GM19043 (cell line): Measurements from ENCODE around the gene CDK5RAP2.
"Not testable (repeated sequence)": the region's sequence is repeated elsewhere in the genome, so short reads cannot be mapped to it uniquely, and the experiment has no call there.

Experiments
- ATAC-seq: cut with Tn5 transposase; IDR thresholded peaks from one replicate; pipeline ENCODE4 v1.9.1; 2021; ENCODE audit warnings: low read depth; ENCODE audit not compliant: unreplicated experiment

The CDK5RAP2 gene

GRCh38 chr9:120522032-120522431 is 57.9 kb downstream of the CDK5RAP2 start:
- no peak for ATAC-seq

- no peak for ATAC-seq
Observed at GRCh38 chr9:120521101-120521500, 58.9 kb downstream of the CDK5RAP2 start.

DNA sequence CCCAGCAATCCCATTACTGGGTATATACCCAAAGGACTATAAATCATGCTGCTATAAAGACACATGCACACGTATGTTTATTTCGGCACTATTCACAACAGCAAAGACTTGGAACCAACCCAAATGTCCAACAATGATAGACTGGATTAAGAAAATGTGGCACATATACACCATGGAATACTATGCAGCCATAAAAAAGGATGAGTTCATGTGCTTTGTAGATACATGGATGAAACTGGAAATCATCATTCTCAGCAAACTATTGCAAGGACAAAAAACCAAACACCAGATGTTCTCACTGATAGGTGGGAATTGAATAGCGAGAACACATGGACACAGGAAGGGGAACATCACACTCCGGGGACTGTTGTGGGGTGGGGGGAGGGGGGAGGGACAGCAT is 64.0 kb downstream of the CDK5RAP2 start:
- not testable (repeated sequence) for ATAC-seq

DNA sequence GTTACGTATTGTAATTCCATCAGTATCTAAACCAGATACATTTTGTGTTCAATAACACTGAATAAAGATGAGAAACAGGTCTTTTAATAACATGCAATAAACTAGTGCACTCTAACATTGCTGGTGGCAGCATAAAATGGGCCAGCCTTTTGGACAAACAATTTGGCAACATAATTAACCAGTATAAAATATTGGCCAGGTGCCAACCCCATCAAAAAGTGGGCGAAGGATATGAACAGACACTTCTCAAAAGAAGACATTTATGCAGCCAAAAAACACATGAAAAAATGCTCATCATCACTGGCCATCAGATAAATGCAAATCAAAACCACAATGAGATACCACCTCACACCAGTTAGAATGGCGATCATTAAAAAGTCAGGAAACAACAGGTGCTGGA is 64.5 kb downstream of the CDK5RAP2 start:
- not testable (repeated sequence) for ATAC-seq

DNA sequence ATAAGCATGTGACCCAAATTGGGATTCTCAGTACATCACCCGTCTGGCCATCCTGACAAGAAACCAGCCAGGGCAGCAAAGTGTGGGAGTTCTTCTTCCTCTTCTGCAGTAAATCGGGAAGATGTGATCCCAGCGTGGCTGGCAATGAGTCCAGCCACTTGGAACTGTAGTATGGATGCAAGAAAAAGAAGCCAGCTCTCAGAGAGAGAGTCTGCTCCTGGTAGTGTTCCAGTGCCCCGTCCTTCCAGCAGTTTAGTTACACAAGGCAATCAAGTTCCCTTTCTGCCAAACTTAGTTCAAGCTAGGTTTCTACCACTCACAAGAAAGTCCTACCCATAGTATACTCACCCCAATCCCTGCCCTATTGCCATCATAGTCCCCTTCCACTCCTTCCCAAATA is 65.6 kb downstream of the CDK5RAP2 start:
- ATAC-seq = no peak

GRCh38 chr9:120513825-120514396 is 66.1 kb downstream of the CDK5RAP2 start:
- ATAC-seq = no peak

DNA sequence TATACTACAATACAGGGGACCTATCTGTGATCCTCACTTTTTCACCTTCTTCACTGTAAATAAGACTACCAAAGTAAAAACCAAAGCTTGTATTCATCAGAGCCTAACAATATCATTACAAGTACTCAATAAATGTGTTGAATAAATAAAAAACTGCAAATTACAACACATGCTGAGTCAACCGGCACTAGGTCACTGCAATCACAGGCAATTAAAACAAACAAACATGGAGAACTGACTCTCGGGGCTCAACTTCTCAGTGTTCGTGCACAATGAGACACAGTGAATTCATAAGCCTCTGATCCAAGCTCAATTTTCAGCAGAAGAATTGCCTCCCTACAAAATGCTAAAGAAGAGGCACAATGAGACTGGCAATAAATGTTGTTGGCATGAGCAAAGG is 69.2 kb downstream of the CDK5RAP2 start:
- ATAC-seq = no peak

- ATAC-seq = no peak
Observed at GRCh38 chr9:120507936-120508510, 71.9 kb downstream of the CDK5RAP2 start.

- no peak for ATAC-seq
Observed at GRCh38 chr9:120505186-120505585, 74.8 kb downstream of the CDK5RAP2 start.

DNA sequence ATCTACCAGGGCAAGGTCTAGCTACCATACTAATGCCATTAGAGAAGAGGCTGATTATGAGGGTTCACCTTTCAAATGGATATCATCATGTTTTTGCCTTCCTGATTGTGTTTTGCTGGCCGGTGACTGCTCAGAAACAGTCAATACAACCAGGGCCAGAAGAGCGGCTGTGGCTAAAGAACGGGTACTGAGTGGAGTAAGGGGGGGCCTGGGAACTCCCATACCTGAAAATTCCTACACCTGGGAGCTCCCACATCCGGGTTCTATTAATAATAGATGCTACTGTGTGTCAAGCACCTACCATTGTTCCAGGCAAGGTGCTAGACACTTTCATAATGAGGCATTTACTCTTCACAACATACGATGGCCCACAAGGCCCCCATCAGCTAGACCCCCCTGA is 79.2 kb downstream of the CDK5RAP2 start:
- no peak for ATAC-seq

- not testable (repeated sequence) for ATAC-seq
Observed at GRCh38 chr9:120497865-120498264, 82.1 kb downstream of the CDK5RAP2 start.

GRCh38 chr9:120496438-120496837 is 83.5 kb downstream of the CDK5RAP2 start:
- not testable (repeated sequence) for ATAC-seq

DNA sequence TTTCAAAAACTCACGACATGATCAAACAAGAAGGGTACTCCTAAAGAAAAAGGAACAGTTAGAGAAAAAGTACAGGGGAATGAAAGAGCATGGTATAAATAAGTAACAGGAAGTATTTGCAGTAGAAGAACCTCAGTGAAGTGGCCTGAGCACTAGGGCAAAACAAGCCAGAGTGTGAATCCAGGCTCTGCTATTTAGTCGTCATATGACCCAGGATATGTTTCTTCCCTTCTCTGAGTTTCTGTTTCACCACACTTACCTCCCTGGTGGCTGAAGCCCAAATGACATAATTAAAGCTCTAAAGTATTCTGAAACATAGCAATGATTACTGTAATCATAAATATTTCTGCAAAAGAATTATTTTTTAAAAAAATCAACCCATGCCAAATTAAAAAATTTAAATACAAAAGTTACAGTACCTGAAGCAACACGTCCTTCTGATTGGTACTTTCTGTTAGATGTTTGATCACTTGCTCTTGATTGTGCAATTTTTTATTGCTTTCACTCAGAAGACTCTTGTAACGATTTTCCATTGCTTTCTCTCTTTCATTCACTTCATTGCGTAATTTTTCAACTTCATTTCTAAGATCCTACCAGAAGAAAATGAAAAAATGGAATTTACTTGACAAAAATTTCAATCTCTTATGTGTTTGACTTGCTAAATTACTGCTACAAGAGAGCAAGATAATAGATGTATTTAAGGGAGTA is 88.9 kb downstream of the CDK5RAP2 start:
- peak; percentile 90 for ATAC-seq

DNA sequence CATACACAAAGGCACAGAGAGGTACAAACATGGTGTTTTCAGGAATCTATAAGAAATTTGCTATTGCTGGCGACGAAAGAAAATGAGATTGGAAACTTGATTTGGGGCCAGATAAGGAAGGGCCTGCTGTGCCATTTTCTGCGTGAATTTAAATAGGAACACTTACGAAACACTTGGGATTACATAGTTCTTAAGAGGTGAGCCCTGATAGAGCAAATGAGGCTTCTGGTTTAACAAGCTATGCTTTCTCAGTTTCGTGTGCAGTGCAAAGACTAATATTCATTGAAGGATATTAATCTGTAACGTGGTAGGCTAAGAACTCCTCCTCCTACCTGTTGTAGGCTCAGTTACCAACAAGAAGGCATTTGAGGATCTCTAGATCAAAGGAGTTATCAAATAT is 93.1 kb downstream of the CDK5RAP2 start:
- ATAC-seq = no peak

- no peak for ATAC-seq
Observed at GRCh38 chr9:120486347-120486746, 93.6 kb downstream of the CDK5RAP2 start.

- no peak for ATAC-seq
Observed at GRCh38 chr9:120485788-120486187, 94.2 kb downstream of the CDK5RAP2 start.

DNA sequence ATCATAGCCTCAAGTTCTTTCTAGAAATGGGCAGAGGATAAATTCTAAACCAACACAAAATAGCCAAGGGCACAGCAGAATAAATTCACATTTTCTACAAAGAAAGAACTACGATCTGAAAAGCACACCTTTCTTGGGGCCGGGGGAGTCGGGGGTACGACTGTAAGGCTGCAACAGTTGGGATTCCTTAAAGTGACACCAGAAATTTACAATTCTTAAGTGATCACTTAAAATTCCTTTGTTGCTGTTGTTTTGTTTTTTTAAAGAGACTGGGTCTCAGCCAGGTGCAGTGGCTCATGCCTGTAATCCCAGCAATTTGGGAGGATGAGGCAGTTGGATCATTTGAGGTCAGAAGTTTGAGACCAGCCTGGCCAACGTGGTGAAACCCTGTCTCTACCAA is 95.8 kb downstream of the CDK5RAP2 start:
- no peak for ATAC-seq

- ATAC-seq = no peak
Observed at GRCh38 chr9:120482424-120483186, 97.4 kb downstream of the CDK5RAP2 start.

DNA sequence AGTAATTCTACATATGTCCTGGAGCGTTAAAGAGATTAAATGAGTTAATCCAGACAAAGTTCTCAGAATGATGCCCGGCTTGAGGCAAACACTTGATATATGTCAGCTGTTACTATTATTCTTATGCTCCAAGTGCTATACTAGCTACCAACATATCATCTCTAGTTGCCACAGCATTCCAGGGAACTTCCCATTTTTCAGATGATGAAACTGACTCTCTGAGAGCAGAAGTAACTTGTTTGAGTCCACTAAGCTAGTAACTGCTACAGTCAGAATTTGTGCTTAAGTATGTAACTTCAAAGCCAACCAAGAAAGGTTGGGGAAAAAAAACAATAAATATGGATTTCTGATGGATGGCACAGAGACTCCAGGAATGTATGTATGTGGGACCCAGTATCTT is 98.1 kb downstream of the CDK5RAP2 start:
- no peak for ATAC-seq

- no peak for ATAC-seq
Observed at GRCh38 chr9:120481248-120481647, 98.7 kb downstream of the CDK5RAP2 start.

DNA sequence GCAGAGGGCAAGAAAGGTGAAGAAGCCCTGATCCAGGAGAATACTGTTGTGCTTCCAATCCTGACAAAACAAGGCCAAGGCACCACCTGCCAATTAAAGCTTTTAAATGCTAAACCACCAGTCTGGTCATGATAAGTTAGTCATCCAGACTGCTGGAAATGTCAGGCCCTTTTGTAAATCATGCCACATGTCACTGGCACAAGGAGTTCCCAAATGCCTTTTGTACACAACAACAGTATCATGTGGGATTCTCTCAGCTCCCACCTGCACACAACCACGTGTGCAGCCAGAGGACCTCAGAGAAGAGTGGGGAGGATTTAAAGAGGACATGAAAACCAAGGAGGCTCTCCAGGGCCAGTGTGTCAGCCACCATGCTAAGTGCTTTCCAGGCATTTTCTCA is 99.3 kb downstream of the CDK5RAP2 start:
- ATAC-seq = no peak
